GM11168 (cell line): ENCODE results near the gene MT1A.

ENCODE experiments used
- in situ Hi-C: fragments of 300-500 bp; cut with MboI; formaldehyde crosslinking; loops from one replicate; pipeline ENCODE4 v1.12.0; 2022; ENCODE audit warnings: low sequenced_read_pairs; ENCODE audit not compliant: unreplicated experiment

The MT1A gene

DNA sequence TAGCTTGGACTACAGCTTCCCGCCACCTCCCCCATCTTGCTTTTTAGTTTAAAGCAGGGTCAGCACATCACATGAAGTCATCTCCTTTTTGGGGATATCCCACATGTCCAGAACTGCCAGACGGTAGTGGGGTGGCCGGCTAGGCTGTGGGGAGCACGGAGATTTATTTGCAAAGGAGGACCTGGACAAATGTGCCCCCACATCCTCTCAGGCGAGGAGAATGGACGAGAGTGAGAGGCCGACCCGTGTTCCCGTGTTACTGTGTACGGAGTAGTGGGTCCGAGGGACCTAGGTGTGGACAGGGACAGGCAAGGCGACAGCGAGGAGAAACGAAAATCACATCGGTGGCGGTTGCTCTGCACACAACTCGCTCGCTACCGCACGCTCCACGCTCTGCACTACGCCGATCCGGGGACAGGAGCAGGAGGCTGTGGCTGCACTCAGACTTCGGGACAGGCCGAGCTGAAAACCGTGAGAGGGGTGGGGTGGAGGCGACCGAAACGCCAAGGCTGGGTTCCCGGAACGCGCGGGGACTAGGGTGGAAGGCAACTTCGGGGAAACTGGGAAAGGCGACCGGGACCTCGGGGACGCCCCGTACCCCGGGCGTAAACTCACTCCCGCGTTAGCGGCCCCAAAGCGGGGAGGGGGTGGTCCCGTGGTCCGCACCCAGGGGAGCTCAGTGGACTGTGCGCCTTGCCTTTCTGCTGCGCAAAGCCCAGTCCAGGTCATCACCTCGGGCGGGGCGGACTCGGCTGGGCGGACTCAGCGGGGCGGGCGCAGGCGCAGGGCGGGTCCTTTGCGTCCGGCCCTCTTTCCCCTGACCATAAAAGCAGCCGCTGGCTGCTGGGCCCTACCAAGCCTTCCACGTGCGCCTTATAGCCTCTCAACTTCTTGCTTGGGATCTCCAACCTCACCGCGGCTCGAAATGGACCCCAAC, at the start of gene MT1A:
Gene MT1A, plus strand, starts transcription at position 853 of the 937 bp plus-strand sequence. Its CDS starts 73 bp downstream, at position 926.
- in situ Hi-C loops: no loop called here

DNA sequence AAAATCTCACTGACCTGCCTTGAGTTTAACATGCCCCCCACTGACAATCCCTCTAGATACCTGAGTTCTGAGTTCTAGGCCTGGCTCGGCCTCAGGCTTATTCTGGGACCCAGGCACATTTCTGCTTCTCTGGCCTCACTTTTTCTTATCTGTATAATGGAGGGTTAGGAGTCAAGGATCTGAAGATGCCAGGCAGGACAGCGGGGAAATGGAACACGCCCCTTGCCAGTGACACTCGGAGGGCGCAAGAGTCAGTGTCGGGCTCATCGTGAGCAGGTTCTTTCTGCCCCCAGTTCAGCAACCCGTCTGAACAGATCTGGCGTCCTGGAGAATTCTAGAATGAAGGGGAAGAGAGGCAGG, 49.7 kb upstream of the MT1A start:
- in situ Hi-C loops: loop anchor here (10.0 kb wide), 1 partner anchor 106 kb away; no protein-coding TSS in a partner anchor

DNA sequence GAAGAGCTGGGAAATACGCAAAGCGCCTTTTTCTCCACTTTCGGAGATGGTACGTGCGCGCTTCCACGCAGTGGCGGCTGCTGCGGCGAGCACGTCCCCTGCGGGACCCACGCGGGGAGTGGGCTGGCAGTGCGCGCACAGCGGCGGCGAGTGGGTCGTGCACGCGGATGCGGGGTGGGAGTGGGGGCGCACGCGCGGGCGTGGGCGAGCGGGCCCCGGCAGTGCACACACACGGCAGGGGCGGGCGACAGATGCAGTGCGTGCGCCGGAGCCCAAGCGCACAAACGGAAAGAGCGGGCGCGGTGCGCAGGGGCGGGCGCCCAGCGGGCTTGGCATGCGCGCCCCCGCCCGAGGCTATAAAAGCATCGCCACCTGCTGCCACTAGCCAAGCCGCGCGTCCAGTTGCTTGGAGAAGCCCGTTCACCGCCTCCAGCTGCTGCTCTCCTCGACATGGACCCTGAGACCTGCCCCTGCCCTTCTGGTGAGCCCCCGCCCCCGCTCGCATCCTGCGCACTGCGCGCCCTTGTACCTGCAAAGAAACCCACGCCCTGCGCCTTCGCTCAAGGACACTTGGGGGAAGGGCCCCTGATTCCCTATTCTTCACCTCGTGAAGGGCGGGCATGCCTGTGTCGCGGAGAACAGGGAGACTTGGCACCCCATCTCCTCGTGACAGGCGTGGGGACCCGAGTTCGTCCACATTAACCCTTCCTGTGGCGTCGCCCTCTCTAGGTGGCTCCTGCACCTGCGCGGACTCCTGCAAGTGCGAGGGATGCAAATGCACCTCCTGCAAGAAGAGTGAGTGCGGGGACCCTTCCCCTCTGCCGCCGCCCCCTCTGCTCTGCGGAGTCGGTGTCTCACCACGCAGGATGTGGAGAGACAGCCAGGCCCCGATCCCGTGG, 49.1 kb upstream of the MT1A start, which contains the start of gene MT3:
Gene MT3, plus strand, starts transcription at position 388 of the 899 bp plus-strand sequence. Its CDS starts 63 bp downstream, at position 451.
- in situ Hi-C loops: loop anchor here (10.0 kb wide), 1 partner anchor 105 kb away; no protein-coding TSS in a partner anchor

DNA sequence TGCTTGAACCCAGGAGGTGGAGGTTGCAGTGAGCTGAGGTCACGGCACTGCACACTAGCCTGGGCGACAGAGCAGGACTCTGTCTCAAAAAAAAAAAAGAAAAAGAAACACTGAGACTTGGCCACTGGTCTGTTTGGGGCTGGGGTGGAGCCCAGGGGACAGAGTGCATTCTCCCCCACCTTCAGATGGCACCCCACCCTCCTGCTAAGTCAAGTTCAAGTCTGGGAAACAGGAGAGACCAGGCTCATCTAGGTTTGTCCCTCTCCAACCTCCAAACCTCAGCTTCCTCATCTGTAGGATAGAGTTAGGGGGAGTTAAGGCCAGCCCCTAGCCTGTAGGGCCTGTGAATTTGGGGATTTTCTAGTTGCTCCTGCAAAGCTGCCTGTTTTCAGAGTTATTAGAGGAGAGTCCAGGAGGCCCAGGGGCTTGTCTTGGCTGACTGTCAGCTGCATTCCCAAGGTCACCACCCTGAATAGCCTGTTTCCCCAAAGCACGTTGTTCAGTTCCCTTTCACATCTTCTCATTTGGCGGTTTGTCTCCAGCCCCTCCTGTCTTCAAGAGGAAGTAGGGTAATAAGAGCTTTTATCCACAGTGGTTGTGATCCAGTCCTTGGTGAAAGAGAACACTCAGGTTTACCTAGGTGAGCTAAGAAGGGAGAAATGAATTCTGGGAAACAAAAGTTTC, 46.9 kb upstream of the MT1A start:
- in situ Hi-C loops: no loop called here

DNA sequence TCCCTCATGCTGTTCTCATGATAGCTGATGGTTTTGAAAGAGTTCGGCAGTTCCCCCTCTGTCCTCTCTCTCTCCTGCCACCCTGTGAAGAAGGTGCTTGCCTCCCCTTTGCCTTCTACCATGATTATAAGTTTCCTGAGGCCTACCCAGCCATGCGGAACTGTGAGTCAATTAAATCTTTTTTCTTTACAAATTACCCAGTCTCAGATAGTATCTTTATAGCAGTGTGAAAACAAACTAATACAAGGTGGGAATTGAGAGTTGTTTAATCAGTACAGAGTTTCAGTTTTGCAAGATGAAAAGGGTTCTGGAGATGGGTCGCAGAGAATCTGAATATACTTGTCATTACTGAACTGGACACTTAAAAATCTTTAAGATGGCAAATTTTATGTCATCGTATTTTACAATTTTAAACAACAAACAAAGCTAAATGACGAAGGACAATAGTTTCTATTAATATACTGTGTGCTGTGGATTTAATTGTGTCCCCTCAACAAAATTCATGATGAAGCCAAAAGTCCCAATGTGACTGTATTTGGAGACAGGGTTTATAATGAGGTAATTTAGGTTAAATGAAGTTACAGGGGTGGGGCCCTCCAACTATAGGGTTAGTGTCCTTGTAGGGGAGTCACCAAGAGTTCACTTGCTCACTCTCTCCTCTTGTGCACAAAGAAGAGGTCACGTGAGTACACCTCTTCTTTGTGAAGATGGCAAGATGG, 44.7 kb upstream of the MT1A start:
- in situ Hi-C loops: no loop called here

DNA sequence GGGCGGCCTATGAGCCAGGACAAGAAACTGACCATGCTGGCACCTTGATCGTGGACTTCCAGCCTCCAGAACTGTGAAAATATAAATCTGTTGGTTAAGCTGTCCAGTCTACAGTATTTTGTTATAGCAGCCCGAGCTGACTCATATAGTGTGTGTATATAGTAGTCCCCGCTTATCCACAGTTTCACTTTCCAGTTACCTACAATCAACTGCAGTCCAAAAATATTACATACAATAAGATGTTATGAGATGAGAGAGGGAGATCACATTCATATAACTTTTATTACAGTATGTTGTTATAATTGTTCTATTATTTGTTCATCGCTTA, 44.2 kb upstream of the MT1A start:
- in situ Hi-C loops: no loop called here

DNA sequence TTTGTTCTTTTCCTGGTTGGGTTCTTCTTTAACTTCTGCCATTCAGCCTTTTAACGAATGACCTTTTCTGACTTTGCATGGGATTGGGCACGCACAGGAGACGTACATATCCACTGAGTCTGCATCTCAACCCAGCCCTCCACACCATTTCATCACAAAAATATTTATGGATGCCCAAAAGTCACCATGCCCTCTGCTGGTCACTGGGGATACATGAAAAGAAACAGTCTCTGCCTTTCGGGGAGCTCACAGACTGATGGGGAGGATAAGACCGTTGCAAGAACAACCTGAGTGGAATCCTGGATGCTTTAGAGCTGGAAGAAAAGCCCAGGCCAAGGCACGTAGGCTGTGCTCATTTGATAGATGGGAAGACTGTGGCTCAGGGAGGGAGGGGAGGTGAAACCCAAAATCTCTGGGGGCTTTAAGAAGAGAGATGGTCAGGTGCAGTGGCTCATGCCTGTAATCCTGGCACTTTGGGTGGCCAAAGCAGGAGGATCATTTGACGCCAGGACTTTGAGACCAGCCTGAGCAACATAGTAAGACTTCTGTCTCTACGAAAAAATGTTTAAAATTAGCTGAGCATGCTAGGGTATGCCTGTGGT, 38.0 kb upstream of the MT1A start:
- in situ Hi-C loops: no loop called here

DNA sequence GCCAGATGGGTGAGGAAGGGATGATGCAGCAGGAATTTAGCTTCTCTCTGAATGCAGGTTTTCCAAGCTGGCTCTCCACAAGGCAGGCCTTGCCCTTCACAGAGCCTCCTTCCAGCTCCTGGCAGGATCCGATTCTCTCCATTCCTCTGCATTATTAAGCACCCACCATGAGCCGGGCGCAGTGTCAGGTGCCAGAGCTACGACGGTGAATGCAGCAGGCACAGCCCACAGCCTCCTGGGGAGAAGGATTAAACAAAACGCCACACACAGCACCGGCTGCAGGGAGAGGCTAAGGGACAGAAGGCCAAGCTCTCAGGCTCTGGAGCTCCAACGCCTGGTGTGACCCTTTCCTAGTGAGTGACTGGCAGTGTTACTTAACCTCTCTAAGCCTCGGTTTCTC, 37.1 kb upstream of the MT1A start:
- in situ Hi-C loops: no loop called here

DNA sequence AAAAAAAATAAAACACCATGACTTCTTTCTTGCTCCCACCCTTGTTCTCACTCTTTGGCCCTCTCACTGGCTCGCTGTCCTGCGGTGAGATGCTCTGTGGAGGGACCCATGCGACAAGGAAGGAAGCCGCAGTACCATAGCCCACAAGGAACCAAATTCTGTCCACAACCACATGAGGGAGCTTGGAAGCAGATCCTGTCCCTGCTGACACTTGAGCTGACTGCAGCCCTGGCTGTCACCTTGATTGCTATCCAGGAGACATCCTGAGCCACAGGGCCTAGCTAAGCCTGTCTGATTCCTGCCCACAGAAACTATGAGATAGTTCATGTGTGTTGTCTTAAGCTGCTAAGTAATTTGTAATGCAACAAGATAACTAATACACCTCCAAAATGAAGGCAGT, 34.9 kb upstream of the MT1A start:
- in situ Hi-C loops: no loop called here

DNA sequence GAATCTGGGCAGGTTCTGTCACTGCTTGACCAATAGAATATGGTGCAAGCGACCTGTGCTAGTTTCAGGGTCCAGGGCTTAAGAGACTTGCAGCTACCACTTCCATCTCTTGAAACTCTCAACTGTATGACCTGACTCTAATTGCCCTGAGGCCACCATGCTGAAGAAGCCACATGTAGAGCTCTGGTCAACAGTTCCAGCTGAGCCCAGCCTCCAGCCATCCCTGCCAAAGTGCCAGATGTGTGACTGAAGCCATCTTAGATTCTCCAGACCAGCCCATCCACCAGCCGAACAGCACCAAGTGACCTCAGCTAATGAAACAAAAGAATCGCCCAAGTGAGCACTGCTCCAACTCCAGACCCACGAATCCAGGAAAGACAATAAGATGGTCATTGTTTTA, 33.5 kb upstream of the MT1A start:
- in situ Hi-C loops: no loop called here

DNA sequence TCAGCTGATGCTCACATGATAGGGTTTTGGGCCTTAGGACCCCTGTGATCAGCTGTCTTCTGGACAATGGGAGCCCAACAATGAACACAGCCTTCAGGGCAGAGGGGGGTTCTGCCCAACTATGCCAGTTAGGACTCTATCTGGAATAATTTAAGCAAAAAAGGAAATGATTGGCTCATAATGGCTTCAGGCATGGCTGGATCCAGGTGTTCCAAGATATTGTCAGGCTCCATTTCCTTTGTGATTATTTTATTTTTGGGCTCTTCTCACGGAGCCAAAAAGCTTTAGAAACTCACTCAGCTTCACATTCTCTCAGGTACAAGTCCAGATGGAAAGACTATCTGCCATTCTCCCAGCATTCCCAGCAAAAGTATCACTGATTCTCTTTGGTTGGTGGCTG, 33.0 kb upstream of the MT1A start:
- in situ Hi-C loops: no loop called here

DNA sequence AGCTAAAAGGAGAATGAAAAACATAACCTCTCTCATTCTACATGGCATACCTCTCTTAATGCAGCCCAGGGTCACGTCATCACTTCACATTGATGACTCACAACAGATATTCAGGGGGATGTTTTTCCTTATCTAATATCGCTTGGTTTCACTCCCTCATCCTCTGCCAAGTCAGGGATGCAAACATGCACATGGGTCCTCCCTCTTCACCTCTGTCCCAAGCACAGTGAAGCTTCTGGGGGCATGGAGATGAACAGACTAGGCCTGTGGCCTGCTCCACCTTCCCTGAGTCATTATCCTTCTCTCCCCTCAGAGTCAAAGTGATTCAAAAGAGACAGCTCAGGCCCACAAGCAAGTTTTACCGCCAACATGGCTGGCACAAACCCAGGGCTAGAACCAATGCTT, 32.4 kb upstream of the MT1A start:
- in situ Hi-C loops: no loop called here

DNA sequence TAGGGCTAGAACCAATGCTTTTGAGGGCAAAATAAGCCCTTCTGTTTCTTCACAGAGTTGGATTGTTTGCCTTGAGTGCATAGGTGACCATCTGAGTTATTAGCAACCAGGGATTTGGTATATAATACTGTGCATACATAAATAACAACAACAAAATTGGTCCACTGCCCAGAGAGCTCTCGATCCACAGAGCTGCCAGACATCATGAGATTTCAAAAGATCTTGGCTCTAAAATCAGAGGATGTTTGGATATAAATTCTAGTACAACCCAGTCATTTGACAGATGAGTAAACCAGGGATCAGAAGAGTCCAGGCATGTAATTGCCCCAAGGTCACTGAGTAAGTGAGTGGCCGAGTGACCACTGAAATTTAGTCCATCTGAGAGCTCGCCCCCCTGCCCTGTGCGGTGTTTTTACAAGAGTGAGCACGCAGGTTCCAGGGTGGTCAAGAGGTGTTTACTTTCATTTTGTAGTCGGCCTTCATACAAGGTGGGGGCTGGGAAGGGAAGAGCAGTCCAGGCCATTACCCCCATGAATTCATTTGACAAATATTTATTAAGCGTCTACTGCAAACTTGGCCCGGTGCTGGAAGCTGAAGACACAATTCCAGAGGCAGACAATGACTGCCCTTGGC, 31.9 kb upstream of the MT1A start:
- in situ Hi-C loops: no loop called here

DNA sequence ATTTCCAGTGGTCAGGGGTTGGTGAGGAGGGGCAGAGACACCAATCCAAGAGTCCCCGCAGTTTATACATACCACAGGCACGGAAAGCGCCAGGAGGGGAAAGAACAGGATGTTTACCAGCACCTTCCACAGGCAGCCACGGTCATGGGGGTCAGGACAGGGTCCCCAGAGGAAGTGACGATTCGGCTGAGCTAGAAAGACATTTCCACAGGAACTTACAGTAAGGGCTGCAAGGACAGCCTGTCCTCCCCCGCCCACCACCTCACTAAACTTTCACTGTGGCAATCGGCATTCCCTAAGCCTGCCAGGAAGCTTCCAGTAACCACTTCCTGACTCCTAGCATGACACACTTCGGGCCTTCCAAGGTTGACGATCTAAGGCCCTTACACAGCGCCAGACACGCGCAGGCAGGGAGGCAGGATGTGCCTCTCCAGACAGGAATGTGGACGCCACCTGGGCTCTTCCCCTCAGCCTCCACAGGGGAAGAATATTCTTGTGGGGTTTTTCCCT, 31.3 kb upstream of the MT1A start:
- in situ Hi-C loops: no loop called here

DNA sequence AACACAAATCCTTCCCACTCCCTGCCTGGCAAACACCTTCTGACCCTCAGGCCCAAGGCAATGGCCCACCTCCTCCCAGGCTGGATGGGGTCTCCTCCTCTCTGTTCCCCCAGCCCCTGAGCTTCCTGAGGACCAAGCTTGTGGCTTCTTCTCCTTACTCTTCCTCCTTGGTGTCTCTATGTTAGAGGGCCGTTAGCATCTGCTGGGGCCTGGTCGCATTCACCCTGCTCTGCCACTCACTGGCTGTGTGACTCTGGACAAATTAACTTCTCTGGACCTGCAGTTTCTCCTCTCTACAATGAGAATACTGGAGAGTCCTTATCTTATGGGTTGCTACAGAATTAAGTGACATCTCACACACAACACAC, 30.8 kb upstream of the MT1A start:
- in situ Hi-C loops: no loop called here

DNA sequence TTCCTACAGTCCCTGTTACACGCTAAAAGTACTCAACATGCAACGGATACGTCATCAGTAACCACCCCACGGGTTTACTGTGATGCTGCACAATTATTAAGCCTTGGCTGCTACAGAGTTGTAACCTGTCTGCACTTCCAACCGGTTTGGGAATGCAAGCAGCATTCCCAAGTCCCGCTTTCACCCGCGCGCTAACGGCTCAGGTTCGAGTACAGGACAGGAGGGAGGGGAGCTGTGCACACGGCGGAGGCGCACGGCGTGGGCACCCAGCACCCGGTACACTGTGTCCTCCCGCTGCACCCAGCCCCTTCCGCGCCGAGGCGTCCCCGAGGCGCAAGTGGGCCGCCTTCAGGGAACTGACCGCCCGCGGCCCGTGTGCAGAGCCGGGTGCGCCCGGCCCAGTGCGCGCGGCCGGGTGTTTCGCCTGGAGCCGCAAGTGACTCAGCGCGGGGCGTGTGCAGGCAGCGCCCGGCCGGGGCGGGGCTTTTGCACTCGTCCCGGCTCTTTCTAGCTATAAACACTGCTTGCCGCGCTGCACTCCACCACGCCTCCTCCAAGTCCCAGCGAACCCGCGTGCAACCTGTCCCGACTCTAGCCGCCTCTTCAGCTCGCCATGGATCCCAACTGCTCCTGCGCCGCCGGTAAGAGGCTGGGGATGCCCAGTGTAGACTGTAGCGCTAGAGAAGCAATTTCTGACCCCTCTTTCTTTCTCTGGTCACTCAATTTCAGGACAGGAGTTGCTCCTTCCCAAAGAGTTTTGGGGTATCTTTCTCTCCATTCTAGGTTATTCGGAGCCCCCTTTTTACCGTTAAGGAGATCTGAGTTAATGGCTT, 30.2 kb upstream of the MT1A start, which contains the start of gene MT2A:
Gene MT2A, plus strand, starts transcription at position 542 of the 833 bp plus-strand sequence. Its CDS starts 72 bp downstream, at position 614.
- in situ Hi-C loops: no loop called here

DNA sequence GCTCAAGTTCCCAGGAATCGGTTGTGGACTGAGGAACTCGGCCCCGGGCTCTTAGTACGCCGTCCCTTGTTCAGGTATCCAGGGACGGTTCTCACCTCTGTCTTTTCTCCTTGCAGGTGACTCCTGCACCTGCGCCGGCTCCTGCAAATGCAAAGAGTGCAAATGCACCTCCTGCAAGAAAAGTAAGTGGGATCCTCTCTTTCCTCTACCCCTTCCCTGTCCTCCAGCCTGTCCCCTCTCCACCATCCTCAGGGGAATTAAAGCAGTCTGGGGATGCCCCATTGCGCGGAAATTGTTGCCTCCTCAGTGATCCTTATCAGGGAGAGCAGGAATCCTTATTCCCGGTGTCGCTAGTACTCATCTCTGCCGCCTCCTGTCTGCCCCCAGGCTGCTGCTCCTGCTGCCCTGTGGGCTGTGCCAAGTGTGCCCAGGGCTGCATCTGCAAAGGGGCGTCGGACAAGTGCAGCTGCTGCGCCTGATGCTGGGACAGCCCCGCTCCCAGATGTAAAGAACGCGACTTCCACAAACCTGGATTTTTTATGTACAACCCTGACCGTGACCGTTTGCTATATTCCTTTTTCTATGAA, 29.5 kb upstream of the MT1A start:
- in situ Hi-C loops: no loop called here
